GM23338 (cell line): ENCODE measurements around the gene CLDN15. TPM values are rescaled to one million over a fixed set of nuclear protein-coding genes. Genes with fewer than 3 reads are reported as not detected.

Experiments used
- ATAC-seq: fragments of 200-7000 bp; cut with Tn5 transposase; 3 replicates; pipeline ENCODE4 v1.9.1; 2020
- DNase-seq: peaks from one replicate; pipeline ENCODE4 v3.0.0-alpha.2; 2015; ENCODE audit warnings: low spot score
- H2AFZ ChIP-seq: fragments of 200-600 bp; sonication (generic); 2 replicates; pipeline ENCODE4 v1.8.0; 2016; ENCODE audit warnings: antibody characterized with exemption, mild to moderate bottlenecking, moderate library complexity
- H3F3A ChIP-seq: fragments of 200-600 bp; sonication (generic); replicated peaks from 2 replicates; pipeline ENCODE4 v1.8.0; 2017; ENCODE audit warnings: antibody characterized with exemption, mixed run types, low read depth
- H3K27ac ChIP-seq: fragments of 200-600 bp; sonication (generic); 2 replicates; pipeline ENCODE4 v1.6.1; 2016; ENCODE audit warnings: low read depth
- H3K27me3 ChIP-seq: fragments of 200-600 bp; sonication (generic); 2 replicates; pipeline ENCODE4 v1.8.0; 2016; ENCODE audit warnings: mild to moderate bottlenecking, mixed run types, moderate library complexity; ENCODE audit not compliant: insufficient read depth
- H3K36me3 ChIP-seq: fragments of 200-600 bp; sonication (generic); 2 replicates; pipeline ENCODE4 v1.8.0; 2016; ENCODE audit warnings: mild to moderate bottlenecking; ENCODE audit not compliant: insufficient read depth
- H3K4me1 ChIP-seq: fragments of 200-600 bp; sonication (generic); 2 replicates; pipeline ENCODE4 v1.8.0; 2016; ENCODE audit warnings: mild to moderate bottlenecking, moderate library complexity; ENCODE audit not compliant: insufficient read depth
- H3K4me2 ChIP-seq: fragments of 200-600 bp; sonication (generic); 2 replicates; pipeline ENCODE4 v1.7.1; 2017; ENCODE audit warnings: mixed run types
- H3K4me3 ChIP-seq: fragments of 200-600 bp; sonication (generic); 2 replicates; pipeline ENCODE4 v1.6.1; 2016; ENCODE audit warnings: mixed run types
- H3K79me2 ChIP-seq: fragments of 200-600 bp; sonication (generic); replicated peaks from 2 replicates; pipeline ENCODE4 v1.8.0; 2017; ENCODE audit warnings: mild to moderate bottlenecking; ENCODE audit not compliant: insufficient read depth
- H3K9me2 ChIP-seq: fragments of 200-600 bp; sonication (generic); 2 replicates; pipeline ENCODE4 v1.8.0; 2017; ENCODE audit not compliant: insufficient read depth
- H4K20me1 ChIP-seq: fragments of 200-600 bp; sonication (generic); replicated peaks from 2 replicates; pipeline ENCODE4 v1.8.0; 2017; ENCODE audit warnings: mild to moderate bottlenecking; ENCODE audit not compliant: insufficient read depth
- H3K27ac Mint-ChIP-seq: 2 replicates; pipeline ENCODE4 v1.8.0; 2020; ENCODE audit warnings: inconsistent platforms, mild to moderate bottlenecking, moderate library complexity, mixed read lengths
- H3K27me3 Mint-ChIP-seq: 3 replicates; pipeline ENCODE4 v1.8.0; 2022; ENCODE audit warnings: low read depth, mild to moderate bottlenecking, moderate library complexity, mixed read lengths, inconsistent platforms; ENCODE audit not compliant: insufficient read depth, poor library complexity
- H3K36me3 Mint-ChIP-seq: 3 replicates; pipeline ENCODE4 v1.8.0; 2021; ENCODE audit warnings: low read depth, mild to moderate bottlenecking, inconsistent platforms, moderate library complexity, mixed read lengths
- H3K4me1 Mint-ChIP-seq: 3 replicates; pipeline ENCODE4 v1.8.0; 2020; ENCODE audit warnings: mild to moderate bottlenecking, inconsistent platforms, mixed read lengths
- H3K4me3 Mint-ChIP-seq: 3 replicates; pipeline ENCODE4 v1.8.0; 2021; ENCODE audit warnings: moderate library complexity, mild to moderate bottlenecking, inconsistent platforms, mixed read lengths
- H3K9me3 Mint-ChIP-seq: 3 replicates; pipeline ENCODE4 v1.8.0; 2020; ENCODE audit warnings: moderate library complexity, mild to moderate bottlenecking, inconsistent platforms, mixed read lengths
- CREB1 ChIP-seq: fragments of 250-450 bp; sonication (Bioruptor Pico); IDR thresholded peaks from 2 replicates; pipeline ENCODE4 v1.5.0; 2020; ENCODE audit warnings: low read depth, mild to moderate bottlenecking, moderate library complexity
- CTCF ChIP-seq, 2 experiments: fragments of 200-600 bp in 1 of 2; sonication (generic) in 1 of 2; conservative IDR thresholded peaks; 2 replicates each; pipeline versions ENCODE4 v1.5.1 to v1.6.1; 2016 to 2017; ENCODE audit warnings: antibody characterized with exemption in 2 of 2, low read depth in 2 of 2, mild to moderate bottlenecking in 2 of 2, moderate library complexity in 1 of 2
- ETS1 ChIP-seq: IDR thresholded peaks from 2 replicates; pipeline ENCODE4 v1.6.1; 2016; ENCODE audit warnings: antibody characterized with exemption
- EZH2 ChIP-seq: fragments of 200-600 bp; sonication (generic); IDR thresholded peaks from one replicate; pipeline ENCODE4 v1.8.0; 2017; ENCODE audit warnings: antibody characterized with exemption, mild to moderate bottlenecking, low read depth; ENCODE audit not compliant: unreplicated experiment
- EZH2phosphoT487 ChIP-seq: fragments of 200-600 bp; sonication (generic); IDR thresholded peaks from one replicate; pipeline ENCODE4 v1.8.1; 2018; ENCODE audit warnings: antibody characterized with exemption; ENCODE audit not compliant: unreplicated experiment
- JUNB ChIP-seq: IDR thresholded peaks from one replicate; pipeline ENCODE4 v1.6.1; 2016; ENCODE audit warnings: antibody characterized with exemption; ENCODE audit not compliant: unreplicated experiment
- NANOG ChIP-seq: IDR thresholded peaks from 2 replicates; pipeline ENCODE4 v1.6.1; 2016; ENCODE audit warnings: antibody characterized with exemption, borderline replicate concordance
- POLR2AphosphoS5 ChIP-seq: IDR thresholded peaks from 2 replicates; pipeline ENCODE4 v1.6.1; 2016; ENCODE audit warnings: antibody characterized with exemption, low read depth
- REST ChIP-seq: IDR thresholded peaks from one replicate; pipeline ENCODE4 v1.6.1; 2018; ENCODE audit warnings: antibody characterized with exemption; ENCODE audit not compliant: unreplicated experiment
- STAT1 ChIP-seq: IDR thresholded peaks from one replicate; pipeline ENCODE4 v1.6.1; 2016; ENCODE audit warnings: antibody characterized with exemption; ENCODE audit not compliant: unreplicated experiment
- ZNF114 ChIP-seq: fragments of 250-450 bp; sonication (Bioruptor Pico); IDR thresholded peaks from 2 replicates; pipeline ENCODE4 v1.5.0; 2020; ENCODE audit warnings: mild to moderate bottlenecking, moderate library complexity
- ZNF331 ChIP-seq: fragments of 250-450 bp; sonication (Bioruptor Pico); IDR thresholded peaks from 2 replicates; pipeline ENCODE4 v1.5.0; 2020; ENCODE audit warnings: low read depth, mild to moderate bottlenecking, moderate library complexity
- ZNF462 ChIP-seq: fragments of 250-450 bp; sonication (Bioruptor Pico); IDR thresholded peaks from 2 replicates; pipeline ENCODE4 v1.5.0; 2020; ENCODE audit warnings: mild to moderate bottlenecking, moderate library complexity
- polyA plus RNA-seq: library from polyadenylated mRNA; unstranded; fragments of >200 nt; fragmentation: Nextera tagmentation; extraction: Ambion mirVana; gene quantifications from 2 replicates; pipeline ENCODE4 v1.2.1, GENCODE V29; 2016
- total RNA-seq: library from RNA; depleted of rRNA; stranded (reverse); fragments of >200 nt; shearing (Covaris generic); gene quantifications from 2 replicates; pipeline ENCODE4 v1.2.3, GENCODE V29; 2014

CLDN15 gene
- total and polyA plus RNA-seq, 2 experiments from 2014 or later: 3.6 to 4.1 TPM

GRCh38 chr7:101217388-101218235 lies 20.0 kb downstream of the CLDN15 start, which contains the start of the genes PLOD3 and ZNHIT1:
TSS of gene PLOD3 (minus strand) at chr7:101217581. CDS start at chr7:101217274, 307 bp downstream.
TSS of gene ZNHIT1 (plus strand) at chr7:101218165. CDS start at chr7:101218196, 31 bp downstream.
- no peak for TF ChIP-seq STAT1
- peak; percentile 60 for TF ChIP-seq POLR2AphosphoS5
- peak; percentile 78 for TF ChIP-seq ETS1
- no peak for TF ChIP-seq ZNF331 (CRISPR knock-in tag)
- no peak for TF ChIP-seq ZNF462
- no peak for TF ChIP-seq ZNF114 (CRISPR knock-in tag)
- TF ChIP-seq REST: no peak
- TF ChIP-seq JUNB: no peak
- no peak for TF ChIP-seq NANOG
- no peak for TF ChIP-seq EZH2phosphoT487
- peak; percentile 74 for TF ChIP-seq CREB1
- TF ChIP-seq EZH2: no peak
- peak in 1 of 2 experiments; percentile 50; a peak in 2 of 4 replicates for TF ChIP-seq CTCF (conservative IDR thresholded peaks at IDR 0.05; ENCODE audit: low read depth in 2 of 2)
- Histone ChIP-seq H3K4me2 (peak within 1 kb of the TSS; percentile 80), H2AFZ (peak within 1 kb of the TSS; percentile 66; the same call in 1 of the 2 replicates), H4K20me1 (0 out of 2 replicates have a peak, but pooled peaks cover 4% of the 10 kb centered on the region), H3K4me3 (peak within 1 kb of the TSS; percentile 64), H3K27ac (no peak within 1 kb of the TSS), H3K36me3 (no peaks in the 10 kb centered on the region), H3K79me2 (peaks cover 32% of the 10 kb centered on the region), H3K9me2 (no peaks in the 10 kb centered on the region), H3F3A (0 out of 2 replicates have a peak, but pooled peaks cover 3% of the 10 kb centered on the region), H3K27me3 (no peaks in the 10 kb centered on the region), H3K4me1 (peaks cover 12% of the 10 kb centered on the region)
- Mint-ChIP-seq H3K27ac (peak within 1 kb of the TSS; percentile 90), H3K4me1 (peaks cover 24% of the 10 kb centered on the region), H3K27me3 (peaks cover 17% of the 10 kb centered on the region), H3K9me3 (no peaks in the 10 kb centered on the region), H3K4me3 (peak within 1 kb of the TSS; percentile 97), H3K36me3 (peaks cover 10% of the 10 kb centered on the region)
- DNase-seq: peak; percentile 100
- ATAC-seq: peak; percentile 90
